Stimulated activated CD8-positive, alpha-beta memory T cell treated with anti-CD3 and anti-CD28 coated beads, Interleukin-12 subunit alpha, Interleukin-12 subunit beta, amount 100 ng/mL, for 4 hours (primary cell): ENCODE data around the gene MARCHF7.
A peak's percentile ranks its signal among the peaks of the same experiment; 100 is the strongest.
"Not testable (repeated sequence)": the region's sequence is repeated elsewhere in the genome, so short reads cannot be mapped to it uniquely, and the experiment has no call there.

Experiments used
- DNase-seq: peaks from one replicate; pipeline ENCODE4 v3.0.0-alpha.2; 2020; ENCODE audit warnings: low read depth

Gene MARCHF7

GRCh38 chr2:159712143-159712928, at the start of gene MARCHF7:
Gene MARCHF7, plus strand, starts transcription at chr2:159712506. Its CDS starts 16,517 bp downstream, at chr2:159729023.
- DNase-seq = peak; percentile 95

GRCh38 chr2:159667423-159667822, 44.9 kb upstream of the MARCHF7 start:
- DNase-seq = not testable (repeated sequence)

- no peak for DNase-seq
These were observed 41.3 kb upstream of the MARCHF7 start for GRCh38 chr2:159671047-159671446.

- DNase-seq = no peak
These were observed 34.7 kb upstream of the MARCHF7 start for GRCh38 chr2:159677654-159678053.

- DNase-seq = no peak
These were observed 31.6 kb upstream of the MARCHF7 start for GRCh38 chr2:159680692-159681091.

GRCh38 chr2:159683817-159684216, 28.5 kb upstream of the MARCHF7 start:
- DNase-seq = no peak

GRCh38 chr2:159684796-159685195, 27.5 kb upstream of the MARCHF7 start:
- DNase-seq = no peak

- DNase-seq = no peak
These were observed 17.7 kb upstream of the MARCHF7 start for GRCh38 chr2:159694500-159695040.

GRCh38 chr2:159695795-159696448, 16.4 kb upstream of the MARCHF7 start:
- DNase-seq = no peak

GRCh38 chr2:159703491-159703890, 8.8 kb upstream of the MARCHF7 start:
- DNase-seq = no peak

GRCh38 chr2:159706385-159706980, 5.8 kb upstream of the MARCHF7 start:
- DNase-seq = no peak

GRCh38 chr2:159708066-159708760, 4.1 kb upstream of the MARCHF7 start:
- no peak for DNase-seq

GRCh38 chr2:159710601-159711180, 1.6 kb upstream of the MARCHF7 start:
- DNase-seq = no peak

- no peak for DNase-seq
These were observed 654 bp upstream of the MARCHF7 start for GRCh38 chr2:159711562-159712142.

- no peak for DNase-seq
These were observed 669 bp downstream of the MARCHF7 start for GRCh38 chr2:159712929-159713420.

- DNase-seq = no peak
These were observed 1.4 kb downstream of the MARCHF7 start for GRCh38 chr2:159713631-159714246.

- no peak for DNase-seq
These were observed 2.1 kb downstream of the MARCHF7 start for GRCh38 chr2:159714247-159714930.

- no peak for DNase-seq
These were observed 3.1 kb downstream of the MARCHF7 start for GRCh38 chr2:159715451-159715850.

GRCh38 chr2:159716409-159716808, 4.1 kb downstream of the MARCHF7 start:
- DNase-seq = not testable (repeated sequence)

GRCh38 chr2:159716857-159717256, 4.6 kb downstream of the MARCHF7 start:
- no peak for DNase-seq
